ENCODE data around the gene BTBD16.

The BTBD16 gene

DNA sequence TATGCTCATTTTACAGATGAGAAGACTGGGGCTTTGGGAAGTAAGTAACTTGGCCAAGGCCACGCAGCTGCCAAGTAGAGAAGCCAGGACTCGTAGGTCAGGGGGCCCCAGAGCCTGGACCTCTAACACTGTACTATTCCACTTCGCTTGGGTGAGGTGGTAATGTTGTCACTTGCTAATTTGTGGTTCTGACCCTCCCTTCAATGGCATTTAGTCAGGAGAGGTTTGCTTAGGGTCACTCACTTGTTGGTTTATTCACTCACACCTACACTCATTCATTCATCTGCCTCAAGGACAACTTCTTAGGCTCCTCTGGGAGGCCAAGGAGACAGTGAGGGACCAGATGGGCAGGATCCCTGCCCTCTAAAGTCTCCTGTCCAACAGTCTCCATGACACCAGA, 21.3 kb downstream of the BTBD16 start:
- no peak for DNase-seq (ENCODE audit: low read depth in 3 of 3, low spot score in 1 of 3)

- no peak for DNase-seq (ENCODE audit: low read depth in 3 of 3, low spot score in 1 of 3)
Observed at GRCh38 chr10:122293156-122293960, 22.3 kb downstream of the BTBD16 start.

GRCh38 chr10:122293961-122294380, 22.9 kb downstream of the BTBD16 start:
- DNase-seq (ENCODE audit: low read depth in 3 of 3, low spot score in 1 of 3), result no peak

- no peak for DNase-seq (ENCODE audit: low read depth in 3 of 3, low spot score in 1 of 3)
Observed at GRCh38 chr10:122294511-122295450, 23.7 kb downstream of the BTBD16 start.

DNA sequence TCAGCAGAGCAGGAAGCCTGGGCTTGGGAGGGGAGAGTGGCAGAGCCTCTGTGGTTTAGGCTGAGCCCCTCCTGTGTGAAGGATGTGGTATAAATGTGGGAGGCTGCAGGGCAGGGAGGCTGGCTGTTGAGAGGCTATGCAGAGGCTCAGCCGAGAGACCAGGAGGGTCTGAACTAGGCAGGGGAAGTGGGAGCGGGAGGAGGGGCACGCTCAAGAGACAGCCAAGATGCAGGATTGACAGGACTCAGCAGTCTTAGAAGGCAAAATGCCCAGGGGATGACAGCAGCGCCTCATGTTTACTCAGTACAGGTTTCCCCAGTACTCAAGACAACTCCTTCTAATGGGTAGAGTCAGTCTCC, 24.3 kb downstream of the BTBD16 start:
- no peak for DNase-seq (ENCODE audit: low read depth in 3 of 3, low spot score in 1 of 3)

DNA sequence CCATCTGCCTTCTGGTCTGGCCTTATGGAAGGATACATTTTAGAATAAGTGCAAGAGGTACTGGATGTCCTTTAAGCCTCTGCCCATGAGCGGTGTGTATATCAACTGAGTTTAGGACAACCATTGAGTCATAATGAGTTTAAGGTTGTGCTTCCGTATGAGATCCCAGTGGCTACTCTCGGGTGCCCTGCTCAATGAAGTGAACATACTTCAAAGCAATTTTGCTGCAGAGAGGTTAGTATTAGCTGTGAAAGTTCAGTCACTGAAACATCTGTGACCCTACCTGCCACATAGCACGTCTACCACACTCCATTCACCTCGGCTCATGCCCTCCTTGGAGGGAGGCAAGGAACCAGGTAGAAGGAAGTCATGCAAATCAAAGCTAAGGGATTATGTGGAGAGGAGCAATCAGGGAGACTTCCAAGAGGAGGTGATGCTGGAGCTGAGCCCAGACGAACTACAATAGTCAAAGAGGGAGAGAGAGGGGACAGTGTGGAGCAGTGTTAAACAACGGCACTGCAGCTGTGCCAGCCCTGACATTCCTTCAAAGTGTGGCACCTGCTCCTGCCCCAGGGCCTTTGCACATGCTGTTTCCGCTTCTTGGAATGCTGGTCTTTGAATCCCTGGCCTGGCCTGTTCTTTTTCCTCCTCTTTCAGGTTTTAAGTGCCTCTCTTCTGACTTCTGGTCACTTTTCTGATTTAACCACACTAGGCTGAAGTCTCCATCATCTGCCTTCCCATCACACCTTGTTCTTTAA, 25.4 kb downstream of the BTBD16 start:
- no peak for DNase-seq (ENCODE audit: low read depth in 3 of 3, low spot score in 1 of 3)

GRCh38 chr10:122297583-122297982, 26.5 kb downstream of the BTBD16 start:
- DNase-seq (ENCODE audit: low read depth in 3 of 3, low spot score in 1 of 3), result no peak

- DNase-seq (ENCODE audit: low read depth in 3 of 3, low spot score in 1 of 3), result no peak
Observed at GRCh38 chr10:122298206-122298597, 27.1 kb downstream of the BTBD16 start.

- DNase-seq (ENCODE audit: low read depth in 3 of 3, low spot score in 1 of 3), result peak; percentile 12 to 44 (median 21)
Observed at GRCh38 chr10:122298598-122299301, 27.7 kb downstream of the BTBD16 start.

GRCh38 chr10:122299423-122300075, 28.5 kb downstream of the BTBD16 start:
- DNase-seq (ENCODE audit: low read depth in 3 of 3, low spot score in 1 of 3), result no peak

GRCh38 chr10:122301055-122301810, 30.1 kb downstream of the BTBD16 start:
- no peak for DNase-seq (ENCODE audit: low read depth in 3 of 3, low spot score in 1 of 3)

DNA sequence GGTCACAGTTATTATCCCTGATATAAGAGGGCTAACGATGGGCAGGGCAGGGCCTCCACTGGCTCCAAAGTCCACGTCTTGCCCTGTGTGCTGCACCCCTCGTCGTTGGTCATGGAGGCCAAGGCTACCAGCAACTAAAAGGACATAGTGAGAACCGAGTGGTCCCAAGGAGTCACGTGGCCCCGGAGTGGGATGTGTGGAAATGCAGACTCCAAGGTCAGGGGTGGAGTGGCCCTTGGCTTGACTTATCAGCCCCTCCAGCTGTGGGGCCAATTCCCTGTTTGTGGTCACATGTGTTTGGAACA, 30.7 kb downstream of the BTBD16 start:
- no peak for DNase-seq (ENCODE audit: low read depth in 3 of 3, low spot score in 1 of 3)

DNA sequence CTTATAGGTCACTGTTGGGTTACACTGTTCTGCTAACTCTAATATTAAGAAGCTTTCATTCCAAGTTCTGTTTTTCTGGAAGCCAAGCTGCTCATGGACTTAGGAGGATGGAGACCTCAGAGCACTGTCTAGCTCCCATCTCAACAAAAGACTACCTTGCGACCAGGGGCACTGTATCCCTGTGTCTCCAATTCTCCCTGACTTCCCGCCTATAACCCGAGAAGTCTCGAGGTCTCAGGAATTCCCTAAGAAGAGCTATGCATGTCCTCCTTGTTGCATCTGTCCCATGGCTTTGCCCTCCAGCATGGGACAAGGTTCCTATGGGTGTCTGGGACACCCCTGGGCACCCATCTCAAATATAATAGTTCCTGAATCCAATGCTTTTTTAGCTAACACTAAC, 31.2 kb downstream of the BTBD16 start:
- no peak for DNase-seq (ENCODE audit: low read depth in 3 of 3, low spot score in 1 of 3)

DNA sequence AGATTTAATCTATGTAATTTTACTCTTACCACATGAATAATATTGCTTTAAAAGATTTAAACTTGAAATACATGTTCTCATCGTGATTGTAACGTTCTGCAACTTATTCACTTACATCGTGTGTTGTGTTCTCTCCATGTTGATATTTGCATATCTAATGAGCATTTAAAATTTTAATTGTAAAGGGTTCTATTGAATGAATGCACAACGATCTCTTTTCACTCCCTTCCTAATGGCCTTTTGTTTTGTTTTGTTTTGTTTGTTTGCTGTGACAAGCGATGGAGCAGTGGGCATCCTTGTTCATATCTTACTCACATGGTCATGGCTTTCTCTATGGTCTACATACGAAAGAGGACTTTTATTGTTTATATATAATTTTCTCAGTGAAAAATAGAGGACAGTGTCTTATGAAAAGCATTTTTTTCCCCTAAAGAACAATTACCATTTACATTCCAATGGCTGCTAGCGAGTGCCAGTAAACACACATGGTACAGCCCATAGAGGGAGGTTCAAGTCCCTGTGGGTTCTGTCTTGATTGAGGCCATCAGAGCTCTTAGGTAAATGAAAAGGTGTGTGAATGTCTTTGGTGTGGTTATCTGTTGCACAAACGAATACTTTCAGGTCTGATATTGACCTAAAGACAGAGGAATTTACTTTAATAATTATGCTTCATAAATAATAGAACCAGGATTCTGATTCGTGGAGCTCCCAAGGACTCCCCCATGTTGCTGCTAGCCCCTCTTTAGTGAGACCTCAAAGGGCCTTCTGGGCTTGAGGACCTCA, 32.4 kb downstream of the BTBD16 start:
- DNase-seq (ENCODE audit: low read depth in 3 of 3, low spot score in 1 of 3), result no peak

- no peak for DNase-seq (ENCODE audit: low read depth in 3 of 3, low spot score in 1 of 3)
Observed at GRCh38 chr10:122304054-122304579, 33.0 kb downstream of the BTBD16 start.

GRCh38 chr10:122306282-122306681, 35.2 kb downstream of the BTBD16 start:
- DNase-seq (ENCODE audit: low read depth in 3 of 3, low spot score in 1 of 3), result no peak

- no peak for DNase-seq (ENCODE audit: low read depth in 3 of 3, low spot score in 1 of 3)
Observed at GRCh38 chr10:122306744-122307143, 35.6 kb downstream of the BTBD16 start.

DNA sequence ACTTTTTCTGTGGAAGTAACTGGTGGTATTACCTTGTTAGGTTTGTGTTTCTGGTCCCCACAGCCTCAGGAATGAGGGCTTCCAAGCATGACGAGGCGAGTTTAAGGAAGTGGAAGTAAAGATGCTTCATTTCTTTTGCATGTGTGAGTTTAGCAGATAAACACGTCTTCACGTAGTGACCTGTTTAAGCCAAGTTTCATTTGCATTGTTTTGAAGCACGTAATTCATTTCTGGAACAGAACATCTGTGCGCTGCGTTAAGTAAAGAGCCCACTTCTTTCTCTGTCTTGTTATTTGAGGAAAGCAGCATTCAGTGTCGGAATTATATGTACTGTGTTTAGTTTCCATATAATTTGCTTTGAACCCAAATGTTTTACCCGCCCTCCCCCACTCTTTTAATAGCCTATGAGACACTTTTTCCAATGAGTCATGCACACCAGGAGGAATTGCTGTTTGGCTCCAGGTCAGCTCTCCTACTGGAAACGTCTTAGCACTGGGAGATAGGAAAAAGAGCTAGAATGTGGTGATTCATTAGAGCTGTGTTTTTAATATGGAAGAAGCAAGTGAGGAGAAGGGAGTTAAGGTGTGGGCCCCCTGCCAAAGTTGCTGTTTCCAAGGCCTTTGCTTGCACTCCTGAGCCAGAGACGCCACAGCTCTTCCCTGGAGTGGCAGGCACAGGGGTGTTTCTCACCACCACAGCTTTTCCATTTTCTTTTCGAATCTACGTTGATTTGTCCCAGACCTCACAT, 36.7 kb downstream of the BTBD16 start:
- no peak for DNase-seq (ENCODE audit: low read depth in 3 of 3, low spot score in 1 of 3)
